SU-DHL-6 (cell line): Measurements from ENCODE around the gene PAH.
"Not testable (repeated sequence)": the region's sequence is repeated elsewhere in the genome, so short reads cannot be mapped to it uniquely, and the experiment has no call there.

Source experiments
- H2AFZ ChIP-seq: fragments of 200-600 bp; sonication (generic); 2 replicates; pipeline ENCODE4 v1.6.1; 2014; ENCODE audit warnings: low read depth, mild to moderate bottlenecking, moderate library complexity, mixed read lengths, antibody characterized with exemption, low read length; ENCODE audit not compliant: severe bottlenecking
- H3F3A ChIP-seq: fragments of 200-600 bp; shearing (Covaris generic); 2 replicates; pipeline ENCODE4 v1.6.0; 2016; ENCODE audit warnings: antibody characterized with exemption, mild to moderate bottlenecking; ENCODE audit not compliant: insufficient read depth
- H3K27ac ChIP-seq: fragments of 200-600 bp; sonication (generic); 2 replicates; pipeline ENCODE4 v1.5.1; 2016; ENCODE audit warnings: low read depth, mild to moderate bottlenecking, low read length, moderate library complexity, mixed read lengths
- H3K27me3 ChIP-seq: fragments of 200-600 bp; sonication (generic), shearing (Covaris generic); 2 replicates; pipeline ENCODE4 v1.6.0; 2014; ENCODE audit warnings: mild to moderate bottlenecking, low read length
- H3K36me3 ChIP-seq: fragments of 200-600 bp; sonication (generic); 2 replicates; pipeline ENCODE4 v1.6.1; 2014; ENCODE audit warnings: mild to moderate bottlenecking, low read length, mixed read lengths
- H3K4me2 ChIP-seq: fragments of 300-600, 200-600 bp; shearing (Covaris generic), sonication (generic); 2 replicates; pipeline ENCODE4 v1.6.0; 2014; ENCODE audit warnings: low read length, low read depth, mild to moderate bottlenecking; ENCODE audit not compliant: poor library complexity, severe bottlenecking
- H3K4me3 ChIP-seq: fragments of 200-600 bp; sonication (generic); 2 replicates; pipeline ENCODE4 v1.5.1; 2014; ENCODE audit warnings: antibody characterized with exemption, low read length, mild to moderate bottlenecking, mixed read lengths; ENCODE audit not compliant: insufficient read depth, poor library complexity, severe bottlenecking
- H3K79me2 ChIP-seq: fragments of 200-600 bp; sonication (generic); 2 replicates; pipeline ENCODE4 v1.6.1; 2014; ENCODE audit warnings: mild to moderate bottlenecking, low read length, moderate library complexity; ENCODE audit not compliant: insufficient read depth
- H3K9ac ChIP-seq: fragments of 200-600 bp; sonication (generic); 2 replicates; pipeline ENCODE4 v1.7.0; 2014; ENCODE audit warnings: mild to moderate bottlenecking, low read length
- H3K9me2 ChIP-seq: fragments of 200-600 bp; sonication (generic); replicated peaks from 2 replicates; pipeline ENCODE4 v1.6.1; 2014; ENCODE audit warnings: low read length; ENCODE audit not compliant: insufficient read depth
- H3K9me3 ChIP-seq: fragments of 200-600 bp; sonication (generic); 2 replicates; pipeline ENCODE4 v1.6.1; 2014; ENCODE audit warnings: low read length, mixed read lengths; ENCODE audit not compliant: insufficient read depth
- H4K20me1 ChIP-seq: fragments of 200-600 bp; sonication (generic); 2 replicates; pipeline ENCODE4 v1.6.1; 2014; ENCODE audit warnings: low read depth, mild to moderate bottlenecking, antibody characterized with exemption, low read length, moderate library complexity, mixed read lengths
- EZH2phosphoT487 ChIP-seq: fragments of 200-600 bp; sonication (generic), shearing (Covaris generic); conservative IDR thresholded peaks from 2 replicates; pipeline ENCODE4 v1.6.1; 2018; ENCODE audit warnings: mild to moderate bottlenecking, antibody characterized with exemption, low read length, moderate library complexity, mixed read lengths
- TF ChIP-seq, protein P1 (sequence below): fragments of 200-600 bp; sonication (generic); IDR thresholded peaks from one replicate; pipeline ENCODE4 v1.5.1; 2017; ENCODE audit warnings: antibody characterized with exemption, mild to moderate bottlenecking, low read length, moderate library complexity; ENCODE audit not compliant: insufficient read depth, poor library complexity, severe bottlenecking

PAH gene

DNA sequence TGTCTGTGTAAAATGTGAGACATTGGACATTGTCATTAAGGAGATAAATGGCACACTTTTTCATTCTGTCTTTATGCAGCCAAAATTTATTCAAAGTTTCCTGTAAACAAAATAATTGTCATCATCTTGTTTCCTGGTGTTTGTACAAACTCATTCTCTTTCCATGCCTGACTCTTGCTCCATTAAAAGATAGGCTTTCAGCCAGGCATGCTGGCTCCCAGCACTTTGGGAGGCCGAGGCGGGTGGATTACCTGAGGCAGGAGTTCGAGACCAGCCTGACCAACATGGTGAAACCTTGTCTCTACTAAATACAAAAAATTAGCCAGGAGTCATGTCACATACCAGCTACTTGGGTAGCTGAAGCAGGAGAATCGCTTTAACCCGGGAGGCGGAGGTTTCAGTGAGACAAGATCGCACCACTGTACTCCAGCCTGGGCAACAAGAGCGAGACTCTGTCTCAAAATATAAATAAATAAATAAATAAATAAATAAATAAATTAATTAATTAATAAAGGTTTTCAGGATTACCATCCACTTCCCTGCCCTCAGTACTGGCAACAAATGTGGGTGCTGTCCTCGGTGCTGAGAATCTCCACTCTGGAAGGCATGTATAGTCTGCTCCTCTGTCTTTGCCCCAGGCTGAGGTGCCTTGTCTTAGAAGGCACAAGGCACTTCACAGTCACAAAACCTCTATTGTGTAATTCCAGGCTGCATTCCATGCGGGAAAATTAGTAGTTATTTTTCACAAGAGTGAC is 83.2 kb downstream of the PAH start:
- no peaks in the 10 kb centered on the region for H3K79me2 ChIP-seq

GRCh38 chr12:102832826-102833225 is 84.2 kb downstream of the PAH start:
- H2AFZ ChIP-seq, H3K9me3 ChIP-seq, H3K4me3 ChIP-seq, H4K20me1 ChIP-seq, H3K36me3 ChIP-seq, H3K9ac ChIP-seq, H3K79me2 ChIP-seq, H3K4me2 ChIP-seq, H3K9me2 ChIP-seq, H3F3A ChIP-seq, H3K27ac ChIP-seq, H3K27me3 ChIP-seq: not testable (repeated sequence)

More for the DNA sequence above, 83.2 kb downstream of the PAH start:
- no peaks in the 10 kb centered on the region for H3F3A ChIP-seq
- H3K27ac ChIP-seq = no peak overlapping the region
- no peaks in the 10 kb centered on the region for H3K27me3 ChIP-seq
- H4K20me1 ChIP-seq = no peaks in the 10 kb centered on the region
- no peak overlapping the region for H3K4me2 ChIP-seq
- H3K9ac ChIP-seq = no peak overlapping the region
- TF ChIP-seq, protein P1, sequence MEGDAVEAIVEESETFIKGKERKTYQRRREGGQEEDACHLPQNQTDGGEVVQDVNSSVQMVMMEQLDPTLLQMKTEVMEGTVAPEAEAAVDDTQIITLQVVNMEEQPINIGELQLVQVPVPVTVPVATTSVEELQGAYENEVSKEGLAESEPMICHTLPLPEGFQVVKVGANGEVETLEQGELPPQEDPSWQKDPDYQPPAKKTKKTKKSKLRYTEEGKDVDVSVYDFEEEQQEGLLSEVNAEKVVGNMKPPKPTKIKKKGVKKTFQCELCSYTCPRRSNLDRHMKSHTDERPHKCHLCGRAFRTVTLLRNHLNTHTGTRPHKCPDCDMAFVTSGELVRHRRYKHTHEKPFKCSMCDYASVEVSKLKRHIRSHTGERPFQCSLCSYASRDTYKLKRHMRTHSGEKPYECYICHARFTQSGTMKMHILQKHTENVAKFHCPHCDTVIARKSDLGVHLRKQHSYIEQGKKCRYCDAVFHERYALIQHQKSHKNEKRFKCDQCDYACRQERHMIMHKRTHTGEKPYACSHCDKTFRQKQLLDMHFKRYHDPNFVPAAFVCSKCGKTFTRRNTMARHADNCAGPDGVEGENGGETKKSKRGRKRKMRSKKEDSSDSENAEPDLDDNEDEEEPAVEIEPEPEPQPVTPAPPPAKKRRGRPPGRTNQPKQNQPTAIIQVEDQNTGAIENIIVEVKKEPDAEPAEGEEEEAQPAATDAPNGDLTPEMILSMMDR = no peak
- no peak for TF ChIP-seq EZH2phosphoT487
- no peak overlapping the region for H3K4me3 ChIP-seq
- H3K36me3 ChIP-seq = no peaks in the 10 kb centered on the region
- H2AFZ ChIP-seq = no peak overlapping the region
- H3K9me3 ChIP-seq = no peaks in the 10 kb centered on the region
- no peaks in the 10 kb centered on the region for H3K9me2 ChIP-seq

- Histone ChIP-seq H3K4me3 (no peak overlapping the region), H3K27me3 (no peaks in the 10 kb centered on the region), H3K79me2 (no peaks in the 10 kb centered on the region), H3K36me3 (no peaks in the 10 kb centered on the region), H3K9me3 (no peaks in the 10 kb centered on the region), H3K27ac (no peak overlapping the region), H3K9me2 (no peaks in the 10 kb centered on the region), H3F3A (no peaks in the 10 kb centered on the region), H3K4me2 (no peak overlapping the region), H2AFZ (no peak overlapping the region), H4K20me1 (no peaks in the 10 kb centered on the region), H3K9ac (no peak overlapping the region)
- no peak for TF ChIP-seq EZH2phosphoT487
- TF ChIP-seq, protein P1 = no peak
These were observed 92.7 kb downstream of the PAH start for GRCh38 chr12:102824218-102824835.

DNA sequence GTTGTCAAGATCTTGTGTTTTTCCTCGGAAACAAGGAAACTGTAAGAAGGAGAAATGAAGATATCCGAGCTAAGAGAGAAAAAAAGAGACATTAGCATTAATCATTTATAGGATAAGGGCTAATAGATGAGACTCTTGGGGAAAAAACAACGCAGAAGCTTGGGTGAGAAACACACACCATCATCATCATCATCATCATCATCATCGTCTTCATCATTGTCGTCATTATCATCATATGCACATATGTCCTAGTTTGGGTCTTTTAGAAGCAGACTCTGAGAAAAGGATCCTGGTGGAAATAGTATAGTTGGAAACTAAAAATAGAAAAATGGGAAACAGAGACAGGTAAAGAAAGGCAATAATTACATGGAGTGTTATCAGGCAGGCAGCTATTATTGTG is 95.9 kb downstream of the PAH start:
- Histone ChIP-seq H3K9me2 (no peaks in the 10 kb centered on the region), H3K4me3 (no peak overlapping the region), H3F3A (no peaks in the 10 kb centered on the region), H3K36me3 (no peaks in the 10 kb centered on the region), H3K79me2 (no peaks in the 10 kb centered on the region), H3K9me3 (no peaks in the 10 kb centered on the region), H2AFZ (no peak overlapping the region), H3K4me2 (no peak overlapping the region), H4K20me1 (no peaks in the 10 kb centered on the region), H3K27me3 (no peaks in the 10 kb centered on the region), H3K9ac (no peak overlapping the region), H3K27ac (no peak overlapping the region)
- TF ChIP-seq, protein P1 = no peak
- no peak for TF ChIP-seq EZH2phosphoT487
